Fibroblast of skin of back (primary cell): ENCODE measurements around the gene LRPPRC.
"Not testable (repeated sequence)": the region's sequence is repeated elsewhere in the genome, so short reads cannot be mapped to it uniquely, and the experiment has no call there.

Experiments
- DNase-seq: peaks from one replicate; pipeline ENCODE4 v3.0.0-alpha.2; 2013

LRPPRC gene

DNA sequence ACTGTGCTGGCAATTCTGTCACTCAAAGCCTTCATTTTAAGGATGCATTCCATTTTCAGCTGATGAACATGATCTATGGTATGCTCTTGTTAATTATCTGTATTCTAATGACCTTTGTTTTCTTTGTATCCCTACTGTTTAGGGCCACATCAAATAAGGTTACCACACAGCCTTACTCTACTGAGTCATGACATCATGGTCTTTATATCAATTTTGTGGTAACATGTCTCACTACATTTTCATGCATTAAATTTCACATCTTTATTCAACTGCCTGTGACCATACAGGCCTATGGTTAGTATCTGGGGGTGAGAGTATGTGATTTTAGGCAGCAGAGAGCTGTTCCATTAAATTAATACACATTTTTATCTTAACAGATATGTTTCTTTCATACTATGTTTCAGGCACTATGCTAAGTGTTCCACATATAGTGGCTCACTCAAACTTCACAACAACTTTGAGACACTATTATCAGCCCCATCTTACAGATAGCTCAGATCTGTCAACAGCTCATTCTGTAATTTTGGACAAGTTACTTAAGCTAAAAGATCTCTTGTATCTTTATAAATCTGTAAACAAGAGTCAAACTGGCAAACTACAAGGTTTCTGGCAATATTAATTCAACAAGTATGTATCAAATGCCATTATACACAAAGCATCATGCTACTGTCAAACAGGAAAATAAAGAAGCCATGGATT lies 18.0 kb downstream of the LRPPRC start:
- DNase-seq: no peak

GRCh38 chr2:43960921-43961320 lies 34.9 kb downstream of the LRPPRC start:
- no peak for DNase-seq

GRCh38 chr2:43958397-43959275 lies 37.2 kb downstream of the LRPPRC start:
- DNase-seq: no peak

GRCh38 chr2:43950383-43951008 lies 45.3 kb downstream of the LRPPRC start:
- DNase-seq: peak; percentile 40

DNA sequence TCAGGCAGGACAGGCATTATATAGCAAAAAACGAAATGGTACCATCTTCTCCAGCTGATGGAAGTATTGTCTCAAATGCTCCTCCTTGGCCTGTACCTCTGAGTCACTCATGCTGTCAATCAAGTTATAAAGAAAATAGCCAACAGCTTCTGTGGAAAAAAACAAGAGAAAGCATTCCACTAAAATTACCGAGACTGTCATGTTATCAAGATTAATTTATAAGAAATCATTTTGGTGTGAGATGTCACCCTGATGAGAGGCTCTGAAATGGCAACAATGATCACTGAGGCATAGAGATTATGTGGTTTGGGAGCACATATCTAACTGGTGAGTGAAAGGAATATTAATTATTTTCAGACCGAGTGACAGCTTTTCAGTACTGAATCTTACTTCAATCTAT lies 47.4 kb downstream of the LRPPRC start:
- DNase-seq: peak; percentile 17

- no peak for DNase-seq
These were observed 49.1 kb downstream of the LRPPRC start for GRCh38 chr2:43946685-43947084.

- no peak for DNase-seq
These were observed 50.4 kb downstream of the LRPPRC start for GRCh38 chr2:43945439-43945838.

- no peak for DNase-seq
These were observed 50.9 kb downstream of the LRPPRC start for GRCh38 chr2:43944915-43945314.

DNA sequence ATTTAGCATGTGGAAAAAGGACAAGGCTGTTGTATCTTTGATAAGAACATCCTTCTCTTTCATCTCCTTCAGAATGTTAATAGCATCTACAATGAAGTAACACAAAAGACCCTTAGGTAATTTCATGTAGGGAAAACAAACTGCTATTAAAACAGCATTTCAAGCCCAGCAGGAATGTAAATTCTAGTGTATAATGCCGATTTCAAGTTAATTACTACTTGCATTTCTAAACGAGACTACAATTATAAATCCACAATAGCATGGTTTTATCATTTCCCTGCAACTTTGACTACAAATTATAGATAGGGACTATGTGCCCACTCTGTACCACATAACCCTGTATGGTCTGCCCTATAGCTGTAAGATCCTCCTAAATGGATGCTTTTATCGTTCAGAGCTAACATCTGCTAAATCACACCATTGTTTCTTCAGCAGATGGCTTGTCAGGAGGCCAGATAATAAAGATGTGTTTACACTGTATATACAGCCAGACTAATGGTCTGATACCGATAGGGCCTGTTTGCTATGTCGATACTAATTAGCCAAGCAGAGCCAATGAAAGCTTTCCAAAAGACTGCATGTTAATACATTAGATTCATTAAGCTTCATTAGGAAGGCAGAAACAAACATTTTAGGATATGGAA lies 51.9 kb downstream of the LRPPRC start:
- no peak for DNase-seq

GRCh38 chr2:43943323-43943722 lies 52.5 kb downstream of the LRPPRC start:
- DNase-seq: no peak

GRCh38 chr2:43942881-43943280 lies 52.9 kb downstream of the LRPPRC start:
- DNase-seq: no peak

- DNase-seq: no peak
These were observed 53.8 kb downstream of the LRPPRC start for GRCh38 chr2:43941966-43942365.

DNA sequence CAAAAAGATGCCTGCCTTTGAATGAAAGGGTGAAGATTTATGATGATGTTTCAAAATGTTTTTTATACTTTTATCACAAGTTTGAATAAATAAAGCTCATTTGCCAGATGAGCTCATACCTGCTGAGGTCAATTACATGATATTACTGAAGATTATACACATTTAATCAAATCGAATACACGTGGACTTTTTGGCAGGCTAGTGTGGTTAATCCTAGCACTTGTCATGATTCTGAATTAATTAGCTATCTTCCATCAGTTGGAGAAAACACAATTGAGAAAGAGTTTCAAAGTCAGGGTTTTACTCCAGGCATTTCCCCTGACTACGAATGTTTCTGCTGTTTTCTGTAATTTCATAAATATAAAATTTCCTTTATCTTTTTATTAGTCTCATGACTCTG lies 54.4 kb downstream of the LRPPRC start:
- DNase-seq: no peak

DNA sequence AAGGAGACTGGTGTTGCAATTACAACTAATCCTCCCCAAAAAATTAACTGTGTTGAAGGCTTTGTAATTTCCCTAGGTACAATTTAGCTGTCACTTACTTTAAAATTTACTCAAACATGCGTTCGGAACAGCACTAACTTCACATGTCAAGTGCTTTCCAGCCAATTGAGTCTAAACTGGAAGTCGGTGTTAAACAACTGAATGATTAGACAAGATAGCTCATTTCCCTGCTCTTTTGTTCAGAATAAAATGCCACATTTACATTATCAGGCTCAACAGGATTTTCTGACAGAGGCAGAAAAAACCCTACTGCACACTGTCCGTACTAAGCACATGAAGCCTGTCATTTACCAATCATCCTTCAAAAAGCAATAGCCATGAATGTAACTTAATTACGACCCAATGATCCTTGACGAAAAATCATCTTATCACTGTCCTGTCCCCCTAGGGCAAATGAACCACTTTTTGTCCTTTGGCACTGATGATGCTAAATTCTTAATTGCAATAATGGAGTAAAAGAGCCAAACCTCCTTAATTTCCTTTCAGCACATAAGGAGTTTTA lies 56.0 kb downstream of the LRPPRC start:
- DNase-seq: no peak

DNA sequence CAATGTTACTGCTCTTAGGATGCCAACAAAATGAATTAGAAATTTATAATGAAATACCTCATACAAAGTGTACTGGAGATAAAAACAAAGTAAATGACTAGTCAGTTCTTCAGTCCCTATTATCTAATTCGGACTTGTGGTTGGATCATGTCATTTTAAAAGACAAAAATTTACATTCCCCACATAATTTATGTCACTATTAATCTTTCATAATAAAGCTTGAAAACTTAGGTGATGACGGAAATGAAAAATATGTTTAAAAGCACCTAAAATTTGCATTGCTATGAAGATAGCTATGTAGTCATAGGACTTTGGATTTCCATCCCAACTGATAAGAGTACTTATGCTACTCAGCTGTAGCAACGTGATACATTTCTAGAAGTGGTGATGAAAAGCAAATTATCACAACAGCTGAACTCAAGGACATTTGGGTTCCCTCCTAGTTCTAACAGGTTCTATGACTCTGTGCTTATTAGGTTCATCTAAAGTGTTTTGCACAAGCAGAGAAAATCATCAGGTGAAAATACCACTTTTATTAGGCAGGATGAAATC lies 58.4 kb downstream of the LRPPRC start:
- DNase-seq: no peak

DNA sequence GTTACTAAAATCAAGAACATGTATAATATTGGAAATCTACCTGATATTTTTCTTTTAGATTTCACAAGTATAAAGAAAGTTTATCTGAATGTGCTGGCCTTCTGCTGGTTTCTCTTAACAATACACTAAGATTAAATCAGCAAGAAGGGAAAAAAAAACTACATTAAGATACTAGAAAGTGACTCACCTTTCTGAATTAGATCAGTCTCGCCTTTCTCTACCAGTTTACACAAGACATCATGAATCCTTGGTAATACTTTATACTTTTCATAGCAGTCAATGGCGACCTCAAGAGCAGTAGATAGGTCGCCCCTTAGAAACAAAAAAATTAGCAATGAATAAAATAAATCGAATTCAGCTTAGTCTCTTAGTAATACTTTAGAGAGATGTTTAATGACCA lies 61.2 kb downstream of the LRPPRC start:
- DNase-seq: no peak

DNA sequence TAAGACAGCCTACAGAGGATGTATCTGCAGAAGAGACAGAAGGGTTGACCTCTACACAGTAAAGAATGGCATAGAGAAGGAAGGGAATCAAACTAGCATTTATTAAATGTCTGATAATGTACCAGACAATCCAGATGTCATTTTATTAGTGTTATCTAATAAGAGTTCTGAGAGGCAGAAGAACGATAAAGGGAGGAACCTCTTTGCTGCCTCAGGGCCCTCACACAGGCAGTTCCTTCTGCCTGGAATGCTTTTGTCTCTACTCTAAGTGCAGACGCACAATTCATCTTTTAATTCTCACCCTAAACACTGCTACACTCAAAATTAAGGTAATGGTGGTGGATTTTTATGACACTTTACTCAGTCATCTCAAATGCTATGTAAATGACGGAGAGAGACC lies 64.5 kb downstream of the LRPPRC start:
- DNase-seq: no peak

DNA sequence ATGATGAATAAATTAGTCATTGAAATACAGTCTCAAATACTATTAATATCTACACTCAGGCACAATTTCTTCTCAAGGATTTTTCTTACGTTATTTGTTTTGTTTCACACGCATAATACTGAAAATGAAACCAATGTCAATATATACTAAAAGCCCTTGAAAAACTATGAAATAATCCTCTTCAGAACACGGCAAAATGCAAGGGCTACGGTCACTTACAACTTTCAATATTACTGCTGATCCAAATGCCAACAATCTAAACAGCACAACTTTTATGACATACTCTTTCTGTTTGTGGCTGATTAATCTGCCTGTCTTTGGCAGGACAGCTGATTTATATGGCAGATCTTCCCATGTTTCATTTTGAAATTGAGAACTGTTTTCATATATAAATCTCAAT lies 68.3 kb downstream of the LRPPRC start:
- DNase-seq: no peak

GRCh38 chr2:43925431-43925830 lies 70.4 kb downstream of the LRPPRC start:
- no peak for DNase-seq

DNA sequence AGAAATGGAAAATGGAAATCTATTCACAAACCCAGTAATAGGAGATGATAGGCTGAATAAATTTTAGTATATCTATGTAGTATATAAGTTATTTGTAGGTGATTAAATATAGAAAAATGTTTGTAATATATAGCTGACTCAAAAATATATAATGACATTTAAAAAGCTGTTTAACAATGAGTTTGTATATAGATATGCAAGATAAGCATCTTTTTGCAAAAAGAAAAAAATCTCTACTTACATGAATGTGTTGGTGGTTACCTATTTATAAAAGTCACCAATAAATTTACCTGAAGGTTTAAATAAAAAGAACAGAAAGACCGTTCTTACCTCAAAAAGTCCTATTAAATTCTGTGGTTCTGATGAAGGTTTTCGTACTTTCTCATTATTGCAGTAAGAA lies 71.3 kb downstream of the LRPPRC start:
- no peak for DNase-seq

DNA sequence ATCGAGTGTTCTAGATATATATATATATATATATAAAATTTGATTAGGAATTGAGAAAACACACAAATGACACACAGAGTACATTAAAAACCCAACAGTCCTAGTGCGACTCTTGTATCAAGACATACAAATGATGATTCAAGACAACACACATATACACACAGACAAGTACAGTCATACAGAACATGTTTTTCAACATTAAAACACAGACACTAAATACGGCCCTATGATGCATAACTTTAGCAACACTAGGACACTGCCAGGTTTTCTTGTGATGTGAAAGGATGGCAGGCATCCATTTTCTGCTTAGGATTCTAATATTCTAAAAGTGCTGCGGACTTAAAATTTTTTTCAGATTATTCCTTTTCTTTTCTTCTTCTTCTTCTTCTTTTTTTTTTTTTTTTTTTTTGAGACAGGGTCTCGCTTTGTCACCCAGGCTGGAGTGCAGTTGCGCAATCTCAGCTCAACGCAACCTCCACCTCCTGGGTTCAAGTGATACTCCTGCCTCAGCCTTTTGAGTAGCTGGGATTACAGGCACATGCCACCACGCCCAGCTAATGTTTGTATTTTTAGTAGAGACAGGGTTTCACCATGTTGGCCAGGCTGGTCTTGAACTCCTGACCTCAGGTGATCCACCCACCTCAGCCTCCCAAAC lies 84.5 kb downstream of the LRPPRC start:
- not testable (repeated sequence) for DNase-seq
